H9 (cell line): ENCODE data around the gene KLRD1. TPM values are rescaled to one million over a fixed set of nuclear protein-coding genes. Genes with fewer than 3 reads are reported as not detected.

Experiments used
- DNase-seq: peaks from one replicate; pipeline ENCODE4 v3.0.0-alpha.2; 2017
- H2AFZ ChIP-seq: one replicate; pipeline ENCODE4 v1.6.1; 2013; ENCODE audit warnings: mild to moderate bottlenecking, low read length, control low read depth, moderate library complexity
- H2AK5ac ChIP-seq: 2 replicates; pipeline ENCODE4 v1.6.1; 2013; ENCODE audit warnings: low read length, control low read depth, mixed read lengths; ENCODE audit not compliant: insufficient read length
- H2BK120ac ChIP-seq: one replicate; pipeline ENCODE4 v1.6.1; 2013; ENCODE audit warnings: low read depth, mild to moderate bottlenecking, low read length, control low read depth, inconsistent platforms; ENCODE audit not compliant: poor library complexity, severe bottlenecking
- H2BK12ac ChIP-seq: 2 replicates; pipeline ENCODE4 v1.6.1; 2013; ENCODE audit warnings: low read length, control low read depth, mixed read lengths, low read depth; ENCODE audit not compliant: insufficient read length
- H2BK15ac ChIP-seq: 2 replicates; pipeline ENCODE4 v1.6.1; 2013; ENCODE audit warnings: low read depth, low read length, control low read depth
- H2BK20ac ChIP-seq: one replicate; pipeline ENCODE4 v1.6.1; 2013; ENCODE audit warnings: low read depth, mild to moderate bottlenecking, low read length, control low read depth, inconsistent platforms; ENCODE audit not compliant: poor library complexity, severe bottlenecking
- H2BK5ac ChIP-seq: 2 replicates; pipeline ENCODE4 v1.6.1; 2013; ENCODE audit warnings: low read length, control low read depth, mixed read lengths; ENCODE audit not compliant: insufficient read length
- H3K14ac ChIP-seq: 2 replicates; pipeline ENCODE4 v1.6.1; 2013; ENCODE audit warnings: low read length, control low read depth; ENCODE audit not compliant: insufficient read depth
- H3K18ac ChIP-seq: 2 replicates; pipeline ENCODE4 v1.6.1; 2013; ENCODE audit warnings: low read depth, mild to moderate bottlenecking, mixed read lengths, low read length, control low read depth; ENCODE audit not compliant: insufficient read length
- H3K23ac ChIP-seq: 2 replicates; pipeline ENCODE4 v1.6.1; 2013; ENCODE audit warnings: low read length, control low read depth, mixed read lengths, low read depth; ENCODE audit not compliant: insufficient read length
- H3K23me2 ChIP-seq: 2 replicates; pipeline ENCODE4 v1.6.1; 2013; ENCODE audit warnings: low read depth, mild to moderate bottlenecking, mixed read lengths, low read length, control low read depth; ENCODE audit not compliant: insufficient read length, poor library complexity, severe bottlenecking
- H3K27ac ChIP-seq: 2 replicates; pipeline ENCODE4 v1.5.1; 2013; ENCODE audit warnings: low read length, control low read depth, mixed read lengths, low read depth; ENCODE audit not compliant: insufficient read length
- H3K27me3 ChIP-seq: 2 replicates; pipeline ENCODE4 v1.6.1; 2013; ENCODE audit warnings: low read length, control low read depth, inconsistent platforms; ENCODE audit not compliant: insufficient read depth
- H3K4ac ChIP-seq: 2 replicates; pipeline ENCODE4 v1.6.1; 2013; ENCODE audit warnings: low read depth, mild to moderate bottlenecking, control low read depth, inconsistent platforms, low read length, moderate library complexity
- H3K4me1 ChIP-seq: 2 replicates; pipeline ENCODE4 v1.6.1; 2013; ENCODE audit warnings: low read length, control low read depth, inconsistent platforms; ENCODE audit not compliant: insufficient read depth
- H3K4me2 ChIP-seq: 2 replicates; pipeline ENCODE4 v1.6.1; 2013; ENCODE audit warnings: low read length, control low read depth, mixed read lengths; ENCODE audit not compliant: insufficient read length, insufficient read depth
- H3K56ac ChIP-seq: 2 replicates; pipeline ENCODE4 v1.6.1; 2013; ENCODE audit warnings: low read depth, mild to moderate bottlenecking, mixed read lengths, low read length, control low read depth; ENCODE audit not compliant: insufficient read length
- H3K79me1 ChIP-seq: 2 replicates; pipeline ENCODE4 v1.6.1; 2013; ENCODE audit warnings: low read depth, mild to moderate bottlenecking, moderate library complexity, low read length, control low read depth, inconsistent platforms; ENCODE audit not compliant: insufficient read depth, poor library complexity, severe bottlenecking
- H3K79me2 ChIP-seq: 2 replicates; pipeline ENCODE4 v1.6.1; 2013; ENCODE audit warnings: low read length, control low read depth, inconsistent platforms; ENCODE audit not compliant: insufficient read depth
- H3K9ac ChIP-seq: 2 replicates; pipeline ENCODE4 v1.6.1; 2013; ENCODE audit warnings: low read length, control low read depth, mixed read lengths; ENCODE audit not compliant: insufficient read length; ENCODE audit errors: extremely low read depth
- H3K9me3 ChIP-seq: one replicate; pipeline ENCODE4 v1.6.1; 2013; ENCODE audit warnings: low read depth, low read length, inconsistent platforms; ENCODE audit not compliant: control insufficient read depth
- H3T11ph ChIP-seq: one replicate; pipeline ENCODE4 v1.6.1; 2013; ENCODE audit warnings: mild to moderate bottlenecking, low read length, control low read depth, inconsistent platforms
- H4K20me1 ChIP-seq: one replicate; pipeline ENCODE4 v1.6.1; 2013; ENCODE audit not compliant: control insufficient read depth, insufficient read length, insufficient read depth
- H4K5ac ChIP-seq: 2 replicates; pipeline ENCODE4 v1.6.1; 2013; ENCODE audit warnings: low read depth, mild to moderate bottlenecking, mixed read lengths, low read length, control low read depth; ENCODE audit not compliant: insufficient read length
- H4K8ac ChIP-seq: replicated peaks from 2 replicates; pipeline ENCODE4 v1.6.1; 2013; ENCODE audit warnings: low read length, control low read depth, mixed read lengths, low read depth; ENCODE audit not compliant: insufficient read length
- H4K91ac ChIP-seq: 2 replicates; pipeline ENCODE4 v1.6.1; 2013; ENCODE audit warnings: low read depth, mild to moderate bottlenecking, moderate library complexity, mixed read lengths, low read length, control low read depth; ENCODE audit not compliant: insufficient read length
- H3K27ac Mint-ChIP-seq, 3 experiments: 2 replicates in 2 of 3; 3 replicates in 1 of 3; pipeline ENCODE4 v1.8.0; 2020 to 2021; ENCODE audit warnings: mixed read lengths in 3 of 3, mild to moderate bottlenecking in 1 of 3, moderate library complexity in 1 of 3
- H3K27me3 Mint-ChIP-seq: 2 replicates; pipeline ENCODE4 v1.8.0; 2021; ENCODE audit warnings: low read depth, mild to moderate bottlenecking, moderate library complexity, mixed read lengths
- H3K36me3 Mint-ChIP-seq, 3 experiments: 2 replicates in 2 of 3; 3 replicates in 1 of 3; pipeline ENCODE4 v1.8.0; 2020 to 2021; ENCODE audit warnings: low read depth in 3 of 3, mixed read lengths in 3 of 3; ENCODE audit not compliant: insufficient read depth in 1 of 3
- H3K4me1 Mint-ChIP-seq, 2 experiments: 2 replicates each; pipeline ENCODE4 v1.8.0; 2020; ENCODE audit warnings: mixed read lengths in 2 of 2
- H3K4me3 Mint-ChIP-seq, 2 experiments: 2 replicates in 1 of 2; 3 replicates in 1 of 2; pipeline ENCODE4 v1.8.0; 2020 to 2021; ENCODE audit warnings: mild to moderate bottlenecking in 2 of 2, mixed read lengths in 2 of 2, moderate library complexity in 1 of 2
- H3K9me3 Mint-ChIP-seq, 2 experiments: 2 replicates in 1 of 2; 3 replicates in 1 of 2; pipeline ENCODE4 v1.8.0; 2020; ENCODE audit warnings: mild to moderate bottlenecking in 2 of 2, mixed read lengths in 2 of 2, moderate library complexity in 1 of 2
- CTCF ChIP-seq: fragments of 200-600 bp; sonication (generic); conservative IDR thresholded peaks from 3 replicates; pipeline ENCODE4 v1.8.0; 2021; ENCODE audit warnings: antibody characterized with exemption, mild to moderate bottlenecking
- WGBS: extraction: QIAGEN DNeasy Blood & Tissue Kit; methylation state at CpG from one replicate; pipeline ENCODE4 v1.1.7; 2013; ENCODE audit warnings: missing lambda C conversion rate, low lambda C conversion rate, mixed read lengths; ENCODE audit not compliant: insufficient read length; ENCODE audit errors: extremely low coverage; 5-methylcytosine and 5-hydroxymethylcytosine counted together
- total RNA-seq: library from RNA; stranded (reverse); gene quantifications from 2 replicates; pipeline ENCODE4 v1.2.1, GENCODE V29; 2021

The KLRD1 gene
- total RNA-seq, 1 experiment from 2014 or later = not detected

- H2AK5ac ChIP-seq = no peak overlapping the region
- Mint-ChIP-seq H3K27ac (no peak overlapping the region), H3K27me3 (no peaks in the 10 kb centered on the region; the same call in 1 of the 2 replicates), H3K4me1 (peaks cover 19 to 30% of the 10 kb centered on the region in 2 experiments), H3K4me3 (no peak overlapping the region), H3K9me3 (peaks cover 4 to 7% of the 10 kb centered on the region in 2 experiments; a peak in 3 of 5 replicates), H3K36me3 (peaks cover under 1 to 8% (median 5%) of the 10 kb centered on the region in 3 experiments; a peak in 5 of 7 replicates)
- peak; percentile 26; the same call in 2 of the 3 replicates for TF ChIP-seq CTCF
- no peaks in the 10 kb centered on the region for H3K9me3 ChIP-seq
- H3K4ac ChIP-seq = no peak overlapping the region
- no peak overlapping the region for H3K56ac ChIP-seq
- DNase-seq = no peak
- H4K20me1 ChIP-seq = no peaks in the 10 kb centered on the region
- H2BK12ac ChIP-seq = no peak overlapping the region
- no peak overlapping the region for H4K91ac ChIP-seq
- peaks cover 12% of the 10 kb centered on the region for H3K23me2 ChIP-seq
- peaks cover 17% of the 10 kb centered on the region; the same call in 1 of the 2 replicates for H3K4me1 ChIP-seq
- H3T11ph ChIP-seq = no peak overlapping the region
- H2BK15ac ChIP-seq = no peak overlapping the region
- H3K9ac ChIP-seq = no peak overlapping the region
- H2BK120ac ChIP-seq = no peak overlapping the region
- no peaks in the 10 kb centered on the region for H3K79me1 ChIP-seq
- H3K23ac ChIP-seq = no peak overlapping the region
- peak overlapping the region; percentile 99 for H3K4me2 ChIP-seq
- no peak overlapping the region for H2BK20ac ChIP-seq
- no peak overlapping the region for H3K14ac ChIP-seq
- H3K18ac ChIP-seq = no peak overlapping the region
- no peak overlapping the region for H4K5ac ChIP-seq
- peak overlapping the region; percentile 65 for H2AFZ ChIP-seq
- no peak overlapping the region for H4K8ac ChIP-seq
- H3K27ac ChIP-seq = no peak overlapping the region
- no peaks in the 10 kb centered on the region for H3K79me2 ChIP-seq
- no peaks in the 10 kb centered on the region for H3K27me3 ChIP-seq
- no CpG with 5 or more reads among the region's 6 CpGs for WGBS
- no peak overlapping the region for H2BK5ac ChIP-seq
These were observed 58.2 kb downstream of the KLRD1 start for GRCh38 chr12:10365696-10366405.
